Endothelial cell of umbilical vein (primary cell): ENCODE data around the gene TXNL4A.

Source experiments
- EZH2 ChIP-seq: IDR thresholded peaks from 2 replicates; pipeline ENCODE4 v1.6.1; 2012; ENCODE audit warnings: borderline replicate concordance, low read depth, mild to moderate bottlenecking, moderate library complexity, low read length, inconsistent platforms; ENCODE audit not compliant: severe bottlenecking
- POLR2A ChIP-seq: IDR thresholded peaks from 2 replicates; pipeline ENCODE4 v1.6.1; 2012; ENCODE audit warnings: low read depth, mild to moderate bottlenecking, control low read depth, low read length
- POLR2AphosphoS5 ChIP-seq: IDR thresholded peaks from 2 replicates; pipeline ENCODE4 v1.6.1; 2012; ENCODE audit warnings: low read depth, mild to moderate bottlenecking, control low read depth, low read length, moderate library complexity; ENCODE audit not compliant: insufficient read depth
- TF ChIP-seq, protein P1 (sequence below), 2 donors: IDR thresholded peaks; 1 replicate in 1 of 2; 2 replicates in 1 of 2; pipeline ENCODE4 v1.5.1; 2011; ENCODE audit warnings: low read length in 2 of 2, mild to moderate bottlenecking in 2 of 2, moderate library complexity in 2 of 2, control low read depth in 1 of 2, inconsistent platforms in 1 of 2, low read depth in 1 of 2; ENCODE audit not compliant: insufficient read depth in 1 of 2; ENCODE audit errors: extremely low read depth in 1 of 2

DNA sequence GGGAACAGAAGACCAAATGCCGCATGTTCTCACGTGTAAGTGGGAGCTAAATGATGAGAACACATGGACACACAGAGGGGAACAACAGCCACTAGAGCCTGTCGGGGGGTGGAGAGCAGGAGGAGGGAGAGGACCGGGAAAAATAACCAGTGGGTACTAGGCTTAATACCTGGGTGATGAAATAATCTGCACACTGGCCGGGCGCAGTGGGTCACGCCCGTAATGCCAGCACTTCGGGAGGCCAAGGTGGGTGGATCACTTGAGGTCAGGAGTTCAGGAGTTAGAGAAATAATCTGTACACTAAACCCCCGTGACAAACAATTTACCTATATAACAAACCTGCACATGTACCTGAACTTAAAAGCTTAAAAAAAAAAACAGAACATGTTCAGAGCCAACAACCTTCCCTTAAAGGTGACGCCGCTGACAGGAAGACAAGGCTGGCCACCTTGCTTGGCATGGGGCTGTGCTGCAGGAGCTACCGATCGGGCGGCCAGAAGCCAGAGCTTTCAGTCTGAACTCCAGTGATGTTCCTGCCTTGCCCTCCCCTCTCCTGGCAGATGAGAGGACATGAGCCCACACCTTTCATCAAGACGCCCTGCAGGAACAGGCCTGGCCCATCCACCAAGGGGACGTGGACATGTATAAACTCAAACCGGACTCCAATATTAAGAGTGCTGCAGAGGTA is 48.1 kb downstream of the TXNL4A start:
- no peak for TF ChIP-seq POLR2AphosphoS5
- TF ChIP-seq EZH2: no peak
- TF ChIP-seq, protein P1, sequence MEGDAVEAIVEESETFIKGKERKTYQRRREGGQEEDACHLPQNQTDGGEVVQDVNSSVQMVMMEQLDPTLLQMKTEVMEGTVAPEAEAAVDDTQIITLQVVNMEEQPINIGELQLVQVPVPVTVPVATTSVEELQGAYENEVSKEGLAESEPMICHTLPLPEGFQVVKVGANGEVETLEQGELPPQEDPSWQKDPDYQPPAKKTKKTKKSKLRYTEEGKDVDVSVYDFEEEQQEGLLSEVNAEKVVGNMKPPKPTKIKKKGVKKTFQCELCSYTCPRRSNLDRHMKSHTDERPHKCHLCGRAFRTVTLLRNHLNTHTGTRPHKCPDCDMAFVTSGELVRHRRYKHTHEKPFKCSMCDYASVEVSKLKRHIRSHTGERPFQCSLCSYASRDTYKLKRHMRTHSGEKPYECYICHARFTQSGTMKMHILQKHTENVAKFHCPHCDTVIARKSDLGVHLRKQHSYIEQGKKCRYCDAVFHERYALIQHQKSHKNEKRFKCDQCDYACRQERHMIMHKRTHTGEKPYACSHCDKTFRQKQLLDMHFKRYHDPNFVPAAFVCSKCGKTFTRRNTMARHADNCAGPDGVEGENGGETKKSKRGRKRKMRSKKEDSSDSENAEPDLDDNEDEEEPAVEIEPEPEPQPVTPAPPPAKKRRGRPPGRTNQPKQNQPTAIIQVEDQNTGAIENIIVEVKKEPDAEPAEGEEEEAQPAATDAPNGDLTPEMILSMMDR (IDR thresholded peaks at IDR 0.05; ENCODE audit: extremely low read depth in 1 of 2, insufficient read depth in 1 of 2, low read depth in 1 of 2, low read length in 2 of 2): no peak
- TF ChIP-seq POLR2A: no peak
